GM12878 (cell line): ENCODE data around the gene CAB39. TPM values are rescaled to one million over a fixed set of nuclear protein-coding genes. Genes with fewer than 3 reads are reported as not detected.

Source experiments
- ASH2L ChIP-seq: fragments of 300-600, 200-600 bp; sonication (generic); IDR thresholded peaks from 2 replicates; pipeline ENCODE4 v1.6.1; 2017; ENCODE audit warnings: low read depth, mild to moderate bottlenecking, borderline replicate concordance
- BCL3 ChIP-seq: IDR thresholded peaks from 2 replicates; pipeline ENCODE4 v1.6.1; 2011; ENCODE audit warnings: borderline replicate concordance, low read depth, mild to moderate bottlenecking, moderate library complexity, low read length; ENCODE audit not compliant: insufficient read depth, poor library complexity, severe bottlenecking
- CREM ChIP-seq: IDR thresholded peaks from 2 replicates; pipeline ENCODE4 v1.6.1; 2014; ENCODE audit warnings: antibody characterized with exemption, low read depth
- CUX1 ChIP-seq: IDR thresholded peaks from 2 replicates; pipeline ENCODE4 v1.6.1; 2012; ENCODE audit warnings: improper control_type of control experiment, low read depth, low read length; ENCODE audit not compliant: insufficient replicate concordance
- ETV6 ChIP-seq, 2 experiments: fragments of 450-650 bp in 1 of 2; IDR thresholded peaks in 1 of 2; conservative IDR thresholded peaks in 1 of 2; 2 replicates each; pipeline ENCODE4 v1.6.1; 2014; ENCODE audit warnings: antibody characterized with exemption in 1 of 2, borderline replicate concordance in 1 of 2, low read depth in 1 of 2, mild to moderate bottlenecking in 1 of 2, moderate library complexity in 1 of 2
- GABPA ChIP-seq: IDR thresholded peaks from 2 replicates; pipeline ENCODE4 v1.6.1; 2014; ENCODE audit warnings: antibody characterized with exemption, low read depth, mild to moderate bottlenecking, inconsistent platforms
- HSF1 ChIP-seq: fragments of 150-350 bp; IDR thresholded peaks from 2 replicates; pipeline ENCODE4 v1.6.1; 2014; ENCODE audit warnings: mild to moderate bottlenecking, low read depth, low read length
- JUNB ChIP-seq: IDR thresholded peaks from 2 replicates; pipeline ENCODE4 v1.6.1; 2016; ENCODE audit warnings: antibody characterized with exemption, mild to moderate bottlenecking
- KLF5 ChIP-seq: fragments of 450-650 bp; IDR thresholded peaks from 2 replicates; pipeline ENCODE4 v1.6.1; 2014; ENCODE audit warnings: mild to moderate bottlenecking; ENCODE audit not compliant: partially characterized antibody
- LARP7 ChIP-seq: fragments of 450-650 bp; IDR thresholded peaks from 2 replicates; pipeline ENCODE4 v1.6.1; 2017; ENCODE audit warnings: mild to moderate bottlenecking
- NRF1 ChIP-seq: conservative IDR thresholded peaks from 2 replicates; pipeline ENCODE4 v1.6.1; 2011; ENCODE audit warnings: mild to moderate bottlenecking, low read depth, low read length, improper control_type of control experiment
- PKNOX1 ChIP-seq: fragments of 450-650 bp; IDR thresholded peaks from 2 replicates; pipeline ENCODE4 v1.6.1; 2016; ENCODE audit warnings: mild to moderate bottlenecking
- SMC3 ChIP-seq: IDR thresholded peaks from 2 replicates; pipeline ENCODE4 v1.6.1; 2011; ENCODE audit warnings: low read length, improper control_type of control experiment, borderline replicate concordance
- SRF ChIP-seq, 2 experiments: IDR thresholded peaks; 2 replicates each; pipeline ENCODE4 v1.6.1; 2011; ENCODE audit warnings: low read depth in 2 of 2, low read length in 2 of 2, mild to moderate bottlenecking in 1 of 2, moderate library complexity in 1 of 2
- TCF7 ChIP-seq: IDR thresholded peaks from 2 replicates; pipeline ENCODE4 v1.6.1; 2014; ENCODE audit warnings: antibody characterized with exemption, borderline replicate concordance
- ZBTB33 ChIP-seq: fragments of 450-650 bp; IDR thresholded peaks from 2 replicates; pipeline ENCODE4 v1.6.1; 2017; ENCODE audit warnings: mild to moderate bottlenecking
- polyA plus RNA-seq, 11 experiments: library from polyadenylated mRNA; depleted of rRNA in 4 of 11; unstranded in 6 of 11; stranded (reverse) in 5 of 11; fragments of >200 nt; fragmentation: Nextera tagmentation in 4 of 11; fragmentation: Illumina TruSeq in 1 of 11; extraction: Ambion mirVana in 4 of 11; extraction: Trizol in 1 of 11; gene quantifications; 1 replicate in 1 of 11; 2 replicates in 10 of 11; pipeline versions ENCODE4 v1.2.1 to v1.2.3, GENCODE V29; 2011 to 2016; ENCODE audit warnings: inconsistent platforms in 2 of 11, missing spikeins in 2 of 11, low read depth in 1 of 11
- total RNA-seq, 4 experiments: library from RNA; depleted of rRNA in 3 of 4; stranded (reverse); fragments of >200 nt in 3 of 4; fragmentation: Illumina TruSeq in 1 of 4; extraction: Trizol in 1 of 4; gene quantifications; 2 replicates each; pipeline versions ENCODE4 v1.2.1 to v1.2.3, GENCODE V29; 2013 to 2021

CAB39 gene
- total and polyA plus RNA-seq, 10 of the 15 experiments (the other 5 are each of a cell fraction or from before 2014, with no cell fraction given) = 13.3 to 129 (median 62.9) TPM

GRCh38 chr2:230668184-230668938 lies 44.3 kb upstream of the CAB39 start (continued):
- TF ChIP-seq GABPA (no peak), LARP7 (peak; percentile 17; the same call in 1 of the 2 replicates), KLF5 (no peak), CREM (peak; percentile 77), TCF7 (0 out of 2 replicates have a peak, but pooled peaks have one; percentile 41), ASH2L (no peak), JUNB (peak; percentile 31), NRF1 (no peak), SRF (IDR thresholded peaks at IDR 0.05; ENCODE audit: low read depth in 2 of 2, low read length in 2 of 2) (no peak), ETV6 (conservative IDR thresholded peaks at IDR 0.05 in 1 of 2, IDR thresholded peaks at IDR 0.05 in 1 of 2; ENCODE audit: borderline replicate concordance in 1 of 2, low read depth in 1 of 2) (peak in 1 of 2 experiments; percentile 59; a peak in 1 of 4 replicates), PKNOX1 (no peak), CUX1 (no peak), ZBTB33 (no peak), BCL3 (peak; percentile 84), HSF1 (no peak), SMC3 (peak; percentile 9; the same call in 1 of the 2 replicates)
